ENCODE data around the gene TEKTIP1.
A peak's percentile ranks its signal among the peaks of the same experiment; 100 is the strongest.

Gene TEKTIP1

GRCh38 chr19:3544742-3545668, 6.0 kb downstream of the TEKTIP1 start:
- TF ChIP-seq USF1 (IDR thresholded peaks at IDR 0.05) (no peak), MAX (IDR thresholded peaks at IDR 0.05) (0 out of 2 replicates have a peak, but pooled peaks have one; percentile 12), RAD21 (IDR thresholded peaks at IDR 0.05; ENCODE audit: low read depth) (peak; percentile 61)

GRCh38 chr19:3545669-3546034, 6.7 kb downstream of the TEKTIP1 start:
- no peak for TF ChIP-seq EGR1 (IDR thresholded peaks at IDR 0.05)
- TF ChIP-seq YY1 (IDR thresholded peaks at IDR 0.05; ENCODE audit: low read depth), result no peak
- no peak for TF ChIP-seq ZBTB7A (IDR thresholded peaks at IDR 0.05; ENCODE audit: low read depth)
- TF ChIP-seq MAX (IDR thresholded peaks at IDR 0.05), result no peak
- TF ChIP-seq FOXM1 (IDR thresholded peaks at IDR 0.05; ENCODE audit: borderline replicate concordance, low read depth), result no peak
- no peak for TF ChIP-seq TCF12 (IDR thresholded peaks at IDR 0.05; ENCODE audit: low read depth)
- no peak for TF ChIP-seq REST (IDR thresholded peaks at IDR 0.05; ENCODE audit: low read depth)
- no peak for TF ChIP-seq RAD21 (IDR thresholded peaks at IDR 0.05; ENCODE audit: low read depth)
- TF ChIP-seq EP300 (IDR thresholded peaks at IDR 0.05; ENCODE audit: borderline replicate concordance), result no peak
- no peak for TF ChIP-seq TEAD4 (IDR thresholded peaks at IDR 0.05)
- TF ChIP-seq TAF1 (IDR thresholded peaks at IDR 0.05; ENCODE audit: low read depth), result no peak
- TF ChIP-seq USF1 (IDR thresholded peaks at IDR 0.05), result no peak

GRCh38 chr19:3546119-3546518, 7.1 kb downstream of the TEKTIP1 start:
- TF ChIP-seq CREB1 (IDR thresholded peaks at IDR 0.05; ENCODE audit: low read depth), result no peak
- no peak for TF ChIP-seq NFIC (IDR thresholded peaks at IDR 0.05)
- no peak for TF ChIP-seq ZBTB7A (IDR thresholded peaks at IDR 0.05; ENCODE audit: low read depth)
- no peak for TF ChIP-seq REST (IDR thresholded peaks at IDR 0.05; ENCODE audit: low read depth)
- no peak for TF ChIP-seq CEBPB (IDR thresholded peaks at IDR 0.05)
- no peak for TF ChIP-seq FOXM1 (IDR thresholded peaks at IDR 0.05; ENCODE audit: borderline replicate concordance, low read depth)
- no peak for TF ChIP-seq RAD21 (IDR thresholded peaks at IDR 0.05; ENCODE audit: low read depth)

GRCh38 chr19:3547301-3547731, 8.3 kb downstream of the TEKTIP1 start:
- TF ChIP-seq TAF1 (IDR thresholded peaks at IDR 0.05; ENCODE audit: low read depth) (no peak), TEAD4 (IDR thresholded peaks at IDR 0.05) (no peak), ZBTB7A (IDR thresholded peaks at IDR 0.05; ENCODE audit: low read depth) (no peak), REST (IDR thresholded peaks at IDR 0.05; ENCODE audit: low read depth) (no peak), MAX (IDR thresholded peaks at IDR 0.05) (no peak), FOXM1 (IDR thresholded peaks at IDR 0.05; ENCODE audit: borderline replicate concordance, low read depth) (no peak), YY1 (IDR thresholded peaks at IDR 0.05; ENCODE audit: low read depth) (no peak), EP300 (IDR thresholded peaks at IDR 0.05; ENCODE audit: borderline replicate concordance) (no peak), NFIC (IDR thresholded peaks at IDR 0.05) (no peak), TCF12 (IDR thresholded peaks at IDR 0.05; ENCODE audit: low read depth) (no peak), CREB1 (IDR thresholded peaks at IDR 0.05; ENCODE audit: low read depth) (no peak), CEBPB (IDR thresholded peaks at IDR 0.05) (no peak), RAD21 (IDR thresholded peaks at IDR 0.05; ENCODE audit: low read depth) (no peak; the same call in 1 of the 2 replicates), EGR1 (IDR thresholded peaks at IDR 0.05) (no peak), USF1 (IDR thresholded peaks at IDR 0.05) (no peak)

Data from Ishikawa (cell line).